Stimulated activated naive CD8-positive, alpha-beta T cell treated with anti-CD3 and anti-CD28 coated beads, Interleukin-15, amount 100 ng/mL, for 72 hours (primary cell): ENCODE data around the gene HOXC12.

Experiments
- ATAC-seq: fragments of 150-1000 bp; cut with Tn5 transposase; 2 replicates; pipeline ENCODE4 v1.10.0; 2021; ENCODE audit warnings: mild to moderate bottlenecking, moderate library complexity
- DNase-seq, 2 donors: peaks; one replicate each; pipeline ENCODE4 v3.0.0; 2021 to 2022
- H3K27ac Mint-ChIP-seq, 2 donors: one replicate each; pipeline ENCODE4 v1.8.0; 2022; ENCODE audit warnings: mild to moderate bottlenecking in 2 of 2, mixed read lengths in 2 of 2, moderate library complexity in 2 of 2
- H3K27me3 Mint-ChIP-seq: one replicate; pipeline ENCODE4 v1.8.0; 2022; ENCODE audit warnings: mixed read lengths
- H3K4me1 Mint-ChIP-seq: one replicate; pipeline ENCODE4 v1.8.0; 2022; ENCODE audit warnings: mild to moderate bottlenecking, mixed read lengths
- H3K4me3 Mint-ChIP-seq, 2 donors: one replicate each; pipeline ENCODE4 v1.8.0; 2022; ENCODE audit warnings: mild to moderate bottlenecking in 2 of 2, mixed read lengths in 2 of 2, moderate library complexity in 1 of 2
- H3K9me3 Mint-ChIP-seq, 2 donors: one replicate each; pipeline ENCODE4 v1.8.0; 2022; ENCODE audit warnings: mixed read lengths in 2 of 2

The HOXC12 gene, protein sequence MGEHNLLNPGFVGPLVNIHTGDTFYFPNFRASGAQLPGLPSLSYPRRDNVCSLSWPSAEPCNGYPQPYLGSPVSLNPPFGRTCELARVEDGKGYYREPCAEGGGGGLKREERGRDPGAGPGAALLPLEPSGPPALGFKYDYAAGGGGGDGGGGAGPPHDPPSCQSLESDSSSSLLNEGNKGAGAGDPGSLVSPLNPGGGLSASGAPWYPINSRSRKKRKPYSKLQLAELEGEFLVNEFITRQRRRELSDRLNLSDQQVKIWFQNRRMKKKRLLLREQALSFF

GRCh38 chr12:53954694-53955035, at the start of gene HOXC12:
Gene HOXC12 (plus strand): TSS chr12:53954903. CDS start chr12:53954930, 27 bp downstream.
- DNase-seq (no peak), ATAC-seq (no peak)
- Mint-ChIP-seq H3K27me3 (peaks cover 100% of the 10 kb centered on the region), H3K27ac (peak within 1 kb of the TSS in 1 of 2 donors; percentile 88), H3K4me3 (no peak within 1 kb of the TSS), H3K9me3 (no peaks in the 10 kb centered on the region), H3K4me1 (peaks cover 56% of the 10 kb centered on the region)

DNA sequence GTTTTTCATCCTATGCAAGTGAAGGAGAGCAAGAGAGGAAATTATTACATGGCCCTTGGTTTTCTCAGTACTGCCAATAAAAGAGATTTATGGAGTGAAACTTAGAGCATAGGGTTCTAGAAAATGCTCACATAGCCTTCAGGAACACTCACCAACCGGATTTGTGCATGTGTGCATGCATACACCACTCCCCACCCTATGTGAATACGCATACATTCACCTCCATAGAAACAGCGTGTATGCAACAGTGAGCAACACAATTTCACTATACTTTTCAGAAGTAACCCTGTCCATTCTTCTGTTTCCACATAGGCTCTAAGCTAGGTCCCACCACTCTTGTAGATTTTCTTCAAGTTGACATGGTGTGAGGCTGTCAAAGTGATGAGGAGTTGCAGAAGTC, 47.6 kb upstream of the HOXC12 start:
- Mint-ChIP-seq H3K4me3 (no peak overlapping the region), H3K4me1 (no peaks in the 10 kb centered on the region), H3K27ac (no peak overlapping the region), H3K9me3 (no peaks in the 10 kb centered on the region), H3K27me3 (peaks cover 31% of the 10 kb centered on the region)
- DNase-seq (no peak), ATAC-seq (no peak)

DNA sequence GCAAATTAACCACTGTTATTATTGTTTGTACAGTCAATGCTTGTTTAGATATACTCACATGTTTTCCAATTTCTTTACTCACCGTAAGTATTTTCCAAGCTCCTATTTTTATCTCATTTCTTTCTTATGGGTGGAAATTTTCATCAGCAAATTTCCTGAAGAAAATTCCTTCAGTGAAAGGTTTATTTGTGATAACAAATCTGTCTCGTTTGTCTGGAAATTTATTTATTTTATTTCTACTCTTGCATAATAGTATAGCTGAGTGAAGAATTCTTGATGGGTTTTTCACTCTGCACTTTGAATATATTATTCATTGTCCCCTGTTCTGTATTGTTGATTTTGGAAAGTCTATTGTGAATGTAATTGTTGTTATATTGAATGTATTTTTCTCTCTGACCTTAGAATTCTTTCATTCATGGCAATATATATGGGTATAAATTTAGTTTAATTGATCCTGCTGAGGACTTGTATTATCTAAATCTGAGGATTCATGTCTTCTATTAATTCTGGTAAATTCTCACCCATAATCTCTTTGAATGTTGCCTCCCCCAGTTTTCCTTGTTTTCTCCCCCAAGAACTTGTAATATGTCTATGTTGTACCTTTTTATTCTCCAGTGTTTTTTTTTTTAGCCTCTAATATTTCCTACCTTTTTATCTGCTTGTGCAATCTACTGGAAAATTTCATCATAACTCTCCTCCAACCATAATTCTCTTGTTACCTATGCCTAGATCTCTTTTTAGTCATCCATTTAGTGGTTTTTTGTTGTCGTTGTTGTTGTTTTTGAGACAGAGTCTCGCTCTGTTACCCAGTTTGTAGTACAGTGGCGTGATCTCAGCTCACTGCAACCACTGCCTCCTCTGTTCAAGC, 37.7 kb upstream of the HOXC12 start:
- ATAC-seq (no peak), DNase-seq (no peak)
- Mint-ChIP-seq H3K4me3 (no peak overlapping the region), H3K27me3 (peaks cover 73% of the 10 kb centered on the region), H3K9me3 (no peaks in the 10 kb centered on the region), H3K4me1 (no peaks in the 10 kb centered on the region), H3K27ac (peak overlapping the region in 1 of 2 donors; percentile 59)

- Mint-ChIP-seq H3K4me3 (no peak overlapping the region), H3K4me1 (peaks cover 5% of the 10 kb centered on the region), H3K27me3 (peaks cover 93% of the 10 kb centered on the region), H3K9me3 (no peaks in the 10 kb centered on the region), H3K27ac (peak overlapping the region in 1 of 2 donors; percentile 69)
- ATAC-seq (no peak), DNase-seq (no peak)
These were observed 29.9 kb upstream of the HOXC12 start for GRCh38 chr12:53924521-53925405.

GRCh38 chr12:53927220-53928029, 27.3 kb upstream of the HOXC12 start:
- no peak overlapping the region for H3K27ac Mint-ChIP-seq
- ATAC-seq (no peak), DNase-seq (no peak)
- no peaks in the 10 kb centered on the region for H3K9me3 Mint-ChIP-seq
- no peak overlapping the region for H3K4me3 Mint-ChIP-seq
- H3K4me1 Mint-ChIP-seq: peaks cover 5% of the 10 kb centered on the region
- peaks cover 95% of the 10 kb centered on the region for H3K27me3 Mint-ChIP-seq

GRCh38 chr12:53928054-53928835, 26.5 kb upstream of the HOXC12 start:
- H3K27me3 Mint-ChIP-seq: peaks cover 98% of the 10 kb centered on the region
- no peaks in the 10 kb centered on the region for H3K9me3 Mint-ChIP-seq
- no peak for DNase-seq
- no peak for ATAC-seq
- H3K4me1 Mint-ChIP-seq: peaks cover 5% of the 10 kb centered on the region
- no peak overlapping the region for H3K27ac Mint-ChIP-seq
- no peak overlapping the region for H3K4me3 Mint-ChIP-seq

GRCh38 chr12:53929527-53929926, 25.2 kb upstream of the HOXC12 start:
- no peaks in the 10 kb centered on the region for H3K9me3 Mint-ChIP-seq
- ATAC-seq (no peak), DNase-seq (no peak)
- peaks cover 98% of the 10 kb centered on the region for H3K27me3 Mint-ChIP-seq
- H3K27ac Mint-ChIP-seq: no peak overlapping the region
- no peak overlapping the region for H3K4me3 Mint-ChIP-seq
- H3K4me1 Mint-ChIP-seq: peaks cover 5% of the 10 kb centered on the region

DNA sequence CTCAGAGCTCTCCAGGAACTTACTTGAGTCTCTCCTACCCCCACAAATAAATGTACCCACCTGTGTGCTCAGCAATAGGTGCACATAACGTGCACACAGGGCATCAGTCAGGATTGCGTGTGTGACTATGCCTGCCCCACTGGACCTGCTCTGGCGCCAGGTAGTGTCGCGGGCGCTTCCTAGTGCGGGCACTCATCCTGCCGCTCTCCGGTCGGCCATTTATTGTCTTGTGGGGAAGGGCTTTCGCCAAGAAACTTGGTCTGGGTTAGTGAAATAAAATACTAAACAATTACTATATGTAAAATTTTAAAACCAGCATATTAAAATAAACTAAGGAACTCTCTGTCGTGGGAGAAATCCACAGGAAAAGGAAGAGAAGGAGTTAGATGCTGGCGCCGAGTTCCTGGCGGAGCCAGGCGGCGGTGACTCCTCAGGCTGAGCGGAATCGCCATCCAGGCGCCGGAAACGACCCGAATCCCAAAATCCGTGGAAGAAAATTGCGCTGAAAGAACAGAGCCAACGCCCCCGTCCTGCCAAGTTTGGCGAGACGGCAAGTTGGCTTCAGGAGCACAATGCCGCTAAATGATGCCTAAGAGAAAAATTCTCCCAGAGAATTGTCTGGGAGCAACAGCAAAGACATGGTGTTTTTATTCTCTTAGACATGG, 24.0 kb upstream of the HOXC12 start:
- Mint-ChIP-seq H3K27me3 (peaks cover 98% of the 10 kb centered on the region), H3K27ac (no peak overlapping the region), H3K4me3 (no peak overlapping the region), H3K9me3 (no peaks in the 10 kb centered on the region), H3K4me1 (peaks cover 13% of the 10 kb centered on the region)
- no peak for DNase-seq
- ATAC-seq: no peak

GRCh38 chr12:53931844-53932581, 22.7 kb upstream of the HOXC12 start:
- H3K4me3 Mint-ChIP-seq: no peak overlapping the region
- ATAC-seq: no peak
- H3K27ac Mint-ChIP-seq: no peak overlapping the region
- no peak for DNase-seq
- H3K4me1 Mint-ChIP-seq: peaks cover 18% of the 10 kb centered on the region
- no peaks in the 10 kb centered on the region for H3K9me3 Mint-ChIP-seq
- H3K27me3 Mint-ChIP-seq: peaks cover 98% of the 10 kb centered on the region

- H3K27me3 Mint-ChIP-seq: peaks cover 98% of the 10 kb centered on the region
- peaks cover 21% of the 10 kb centered on the region for H3K4me1 Mint-ChIP-seq
These were observed 21.8 kb upstream of the HOXC12 start for GRCh38 chr12:53932915-53933314.

GRCh38 chr12:53935383-53936341, 19.0 kb upstream of the HOXC12 start:
- Mint-ChIP-seq H3K9me3 (no peaks in the 10 kb centered on the region), H3K27me3 (peaks cover 98% of the 10 kb centered on the region), H3K4me3 (peak overlapping the region; percentile 56 to 76), H3K4me1 (peaks cover 30% of the 10 kb centered on the region), H3K27ac (peak overlapping the region in 1 of 2 donors; percentile 44)
- no peak for ATAC-seq
- no peak for DNase-seq

More at GRCh38 chr12:53932915-53933314, 21.8 kb upstream of the HOXC12 start:
- H3K27ac Mint-ChIP-seq: no peak overlapping the region
- H3K4me3 Mint-ChIP-seq: no peak overlapping the region
- no peaks in the 10 kb centered on the region for H3K9me3 Mint-ChIP-seq
- ATAC-seq (no peak), DNase-seq (no peak)

DNA sequence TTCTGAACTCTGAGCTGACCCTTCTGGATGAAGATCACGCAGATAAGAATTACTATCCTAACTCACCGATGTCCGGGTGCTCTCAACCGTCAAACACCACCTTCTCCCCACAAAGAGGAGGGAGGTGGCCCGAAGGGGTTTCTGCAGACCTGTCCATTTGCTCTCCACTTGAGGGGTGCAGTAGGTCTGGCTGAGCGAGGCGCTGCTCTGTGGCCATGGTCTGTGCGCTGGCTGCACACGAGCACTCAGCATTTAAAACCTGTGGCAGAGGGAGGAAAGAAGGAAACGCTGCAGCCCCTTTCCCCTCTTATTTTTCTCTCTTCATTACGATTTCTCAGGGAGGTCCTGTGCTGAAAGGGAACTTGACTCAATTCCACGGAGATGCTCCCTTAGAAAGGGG, 17.6 kb upstream of the HOXC12 start:
- H3K4me3 Mint-ChIP-seq: no peak overlapping the region
- no peak for DNase-seq
- H3K4me1 Mint-ChIP-seq: peaks cover 30% of the 10 kb centered on the region
- ATAC-seq: no peak
- no peaks in the 10 kb centered on the region for H3K9me3 Mint-ChIP-seq
- no peak overlapping the region for H3K27ac Mint-ChIP-seq
- H3K27me3 Mint-ChIP-seq: peaks cover 100% of the 10 kb centered on the region
